ENCODE results near the gene TMEFF2. TPM values are rescaled to one million over a fixed set of nuclear protein-coding genes. Genes with fewer than 3 reads are reported as not detected.

TMEFF2 gene, protein sequence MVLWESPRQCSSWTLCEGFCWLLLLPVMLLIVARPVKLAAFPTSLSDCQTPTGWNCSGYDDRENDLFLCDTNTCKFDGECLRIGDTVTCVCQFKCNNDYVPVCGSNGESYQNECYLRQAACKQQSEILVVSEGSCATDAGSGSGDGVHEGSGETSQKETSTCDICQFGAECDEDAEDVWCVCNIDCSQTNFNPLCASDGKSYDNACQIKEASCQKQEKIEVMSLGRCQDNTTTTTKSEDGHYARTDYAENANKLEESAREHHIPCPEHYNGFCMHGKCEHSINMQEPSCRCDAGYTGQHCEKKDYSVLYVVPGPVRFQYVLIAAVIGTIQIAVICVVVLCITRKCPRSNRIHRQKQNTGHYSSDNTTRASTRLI
- 10 to 100 TPM in 2 of 4 donors, 1 to 10 TPM in 2; 6.9 to 23.2 (median 14.5) TPM for polyA plus RNA-seq (ENCODE audit: insufficient read length in 4 of 4)

DNA sequence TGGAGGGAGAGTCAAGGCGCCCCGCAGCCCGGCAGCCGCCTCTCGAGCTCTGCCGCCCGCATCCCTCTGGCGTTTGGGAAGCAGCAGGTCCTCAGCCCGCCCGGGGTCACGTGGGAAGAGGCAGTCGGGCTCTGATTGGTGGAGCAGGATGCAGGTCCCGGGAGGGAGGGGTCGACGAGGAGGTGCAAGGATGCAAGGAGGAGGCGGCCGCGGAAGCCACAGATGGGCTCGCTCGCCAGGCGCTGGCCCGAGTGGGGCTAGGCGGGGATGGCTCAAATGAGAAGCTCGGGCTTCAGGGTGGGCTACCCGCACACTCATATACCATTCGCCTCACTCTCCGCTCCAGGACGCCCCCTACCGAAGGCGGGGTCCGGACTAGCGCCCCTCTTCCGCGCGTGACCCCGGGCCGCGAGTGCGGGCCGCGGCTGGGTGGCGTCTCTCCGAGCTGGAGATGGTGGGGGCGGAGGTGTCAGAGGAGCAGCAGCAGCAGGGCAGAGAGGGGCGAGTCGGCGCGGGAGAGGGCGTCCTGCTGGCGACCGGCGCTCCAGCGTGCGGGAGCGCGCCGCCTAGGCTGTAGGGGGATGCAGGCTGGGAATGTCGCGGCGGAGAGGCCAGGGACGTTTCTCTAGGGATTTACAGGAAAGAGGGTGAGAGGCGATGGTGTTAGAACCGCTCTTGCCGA, at the start of gene TMEFF2:
TMEFF2 (minus strand) TSS at position 68 of the 682 bp plus-strand sequence. CDS start 409 bp downstream, outside the sequence.
- peak in 3 of 4 donors; percentile 34 to 65 (median 59) for DNase-seq (ENCODE audit: low read depth in 4 of 4, low spot score in 2 of 4)

DNA sequence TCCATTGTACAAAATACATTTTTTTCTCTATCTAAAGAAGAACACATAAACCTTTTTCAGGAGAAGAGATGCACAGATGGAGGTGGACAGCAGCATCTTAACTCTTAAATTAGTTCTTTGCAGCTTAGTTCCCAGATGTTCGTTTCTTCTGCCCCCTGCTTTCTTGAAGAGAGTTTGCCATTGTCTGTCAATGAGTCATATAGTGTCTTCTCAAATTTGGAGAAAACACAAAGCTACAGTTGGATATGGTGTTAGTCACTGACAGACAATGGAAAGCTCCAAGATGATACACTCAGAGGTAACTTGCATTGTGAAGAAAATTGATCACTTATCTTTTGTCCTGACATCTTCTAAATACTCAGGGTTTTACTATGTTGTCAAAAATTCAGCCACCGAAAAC, 48.8 kb upstream of the TMEFF2 start:
- no peak for DNase-seq (ENCODE audit: low read depth in 4 of 4, low spot score in 2 of 4)

DNA sequence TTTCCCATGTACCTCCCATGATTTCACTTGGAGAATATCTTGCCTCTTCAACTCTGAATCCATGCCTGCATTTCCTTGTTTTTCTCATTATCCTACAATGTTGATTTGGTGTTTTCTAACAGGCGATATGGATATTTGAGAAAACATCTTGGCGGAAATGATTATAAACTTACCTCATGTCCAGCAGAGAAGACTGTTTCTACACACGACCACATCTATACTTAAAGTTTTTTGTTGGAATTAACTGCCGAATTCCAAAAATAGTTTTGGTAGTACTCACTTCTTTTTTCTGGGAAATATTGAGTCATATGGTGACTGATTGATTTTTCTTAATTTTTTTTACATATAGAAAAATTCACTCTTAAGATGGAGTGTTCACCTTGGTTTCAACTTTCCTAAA, 41.4 kb upstream of the TMEFF2 start:
- DNase-seq (ENCODE audit: low read depth in 4 of 4, low spot score in 2 of 4), result no peak

DNA sequence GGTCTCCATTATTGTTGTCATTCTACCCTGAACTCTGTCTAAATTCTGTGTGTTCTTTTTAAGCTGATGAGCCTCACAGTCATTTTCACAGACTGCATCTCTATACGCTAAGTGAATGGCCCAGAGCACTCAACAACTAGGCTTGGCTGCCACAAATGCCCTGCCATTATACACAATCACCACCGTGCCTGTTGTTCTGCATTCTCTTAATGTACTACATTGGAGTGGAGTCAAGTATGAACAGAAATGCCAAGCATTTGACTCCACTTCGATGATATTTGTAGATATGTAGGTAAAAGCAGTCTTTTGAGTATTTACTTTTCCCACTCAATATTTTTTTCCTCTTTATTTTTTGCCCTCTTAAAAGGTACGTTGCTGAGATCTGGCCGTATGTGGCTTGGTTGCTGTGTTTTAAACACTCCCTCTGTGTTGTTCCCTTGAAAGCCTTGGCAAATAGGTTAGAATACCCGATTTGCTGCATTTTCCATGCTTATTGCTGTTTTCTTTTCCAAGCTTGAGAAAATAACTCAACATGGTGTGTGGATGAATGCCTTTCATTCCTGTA, 36.2 kb upstream of the TMEFF2 start:
- DNase-seq (ENCODE audit: low read depth in 4 of 4, low spot score in 2 of 4), result no peak

DNA sequence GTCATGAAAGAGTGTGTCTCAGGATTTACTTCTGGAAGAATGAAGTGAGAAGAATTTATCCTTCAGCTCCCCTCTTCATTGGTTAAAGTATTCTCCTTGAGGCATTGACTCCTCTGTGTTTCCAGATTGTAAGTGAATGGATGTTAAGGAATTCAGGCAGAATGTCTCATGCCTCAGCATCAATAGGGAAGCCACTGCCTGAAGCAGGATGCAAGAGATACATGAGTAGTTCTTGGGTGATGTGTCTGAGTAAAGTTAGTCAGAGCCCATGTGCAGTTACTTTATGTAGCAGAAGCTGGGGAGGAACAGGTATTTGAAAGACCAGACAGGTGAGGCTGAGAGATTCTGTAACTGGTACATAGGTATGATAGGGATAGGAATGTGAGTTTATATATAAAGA, 34.0 kb upstream of the TMEFF2 start:
- DNase-seq (ENCODE audit: low read depth in 4 of 4, low spot score in 2 of 4), result no peak

DNA sequence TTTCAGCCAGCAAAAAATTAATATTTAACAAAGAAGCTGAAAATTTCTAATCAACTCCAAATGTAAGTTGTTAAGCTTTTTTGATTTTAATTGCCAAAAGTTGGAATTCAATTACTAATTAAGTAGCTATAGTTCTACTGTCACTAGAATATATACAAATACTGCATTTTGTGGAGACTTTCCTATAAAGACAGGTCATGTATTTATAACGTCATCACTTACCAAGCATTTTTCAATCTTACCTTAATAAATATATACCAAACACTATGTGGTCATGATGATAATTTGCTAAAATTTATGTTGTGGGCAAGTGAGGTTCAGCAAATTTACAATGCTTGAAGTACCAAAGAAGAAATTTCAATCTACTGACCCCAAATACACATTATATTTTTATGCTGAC, 24.2 kb upstream of the TMEFF2 start:
- no peak for DNase-seq (ENCODE audit: low read depth in 4 of 4, low spot score in 2 of 4)

DNA sequence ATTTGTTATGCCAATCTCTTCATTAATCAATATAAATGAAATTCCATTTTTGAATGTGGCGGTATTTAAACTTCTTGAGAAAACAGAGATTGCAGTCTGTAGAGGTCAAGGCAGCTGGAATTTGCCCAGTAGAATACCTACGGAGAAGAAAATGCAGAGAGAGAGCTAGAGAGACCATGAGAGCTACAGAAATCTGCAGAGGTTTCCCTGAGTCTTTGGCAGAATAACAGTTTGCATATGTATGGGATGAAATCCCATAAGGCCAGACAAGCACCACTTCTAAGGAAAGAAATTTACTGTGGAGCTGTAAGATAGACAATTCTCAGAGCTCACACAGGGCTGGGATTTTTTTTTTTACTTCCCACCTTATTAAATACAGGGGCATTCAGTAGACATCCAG, 23.6 kb upstream of the TMEFF2 start:
- DNase-seq (ENCODE audit: low read depth in 4 of 4, low spot score in 2 of 4), result no peak

DNA sequence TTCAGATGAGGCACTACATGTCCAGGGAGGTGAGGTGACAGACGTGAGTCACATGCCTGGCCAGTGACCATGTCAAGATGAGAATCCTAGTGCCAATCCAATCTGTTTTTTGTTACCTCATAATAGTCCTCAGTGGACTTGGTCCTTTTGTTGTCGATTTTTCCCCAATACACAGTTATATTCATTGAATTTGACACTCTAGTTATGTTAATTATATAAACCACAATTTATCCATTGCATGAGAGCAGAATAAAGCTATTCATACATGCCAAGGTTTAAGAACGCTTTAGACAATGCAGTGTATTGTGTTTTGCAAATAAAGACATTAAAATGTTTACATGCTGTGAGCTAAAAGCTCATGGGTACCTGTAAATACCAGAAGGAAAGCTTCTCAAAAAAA, 21.6 kb upstream of the TMEFF2 start:
- DNase-seq (ENCODE audit: low read depth in 4 of 4, low spot score in 2 of 4), result no peak

DNA sequence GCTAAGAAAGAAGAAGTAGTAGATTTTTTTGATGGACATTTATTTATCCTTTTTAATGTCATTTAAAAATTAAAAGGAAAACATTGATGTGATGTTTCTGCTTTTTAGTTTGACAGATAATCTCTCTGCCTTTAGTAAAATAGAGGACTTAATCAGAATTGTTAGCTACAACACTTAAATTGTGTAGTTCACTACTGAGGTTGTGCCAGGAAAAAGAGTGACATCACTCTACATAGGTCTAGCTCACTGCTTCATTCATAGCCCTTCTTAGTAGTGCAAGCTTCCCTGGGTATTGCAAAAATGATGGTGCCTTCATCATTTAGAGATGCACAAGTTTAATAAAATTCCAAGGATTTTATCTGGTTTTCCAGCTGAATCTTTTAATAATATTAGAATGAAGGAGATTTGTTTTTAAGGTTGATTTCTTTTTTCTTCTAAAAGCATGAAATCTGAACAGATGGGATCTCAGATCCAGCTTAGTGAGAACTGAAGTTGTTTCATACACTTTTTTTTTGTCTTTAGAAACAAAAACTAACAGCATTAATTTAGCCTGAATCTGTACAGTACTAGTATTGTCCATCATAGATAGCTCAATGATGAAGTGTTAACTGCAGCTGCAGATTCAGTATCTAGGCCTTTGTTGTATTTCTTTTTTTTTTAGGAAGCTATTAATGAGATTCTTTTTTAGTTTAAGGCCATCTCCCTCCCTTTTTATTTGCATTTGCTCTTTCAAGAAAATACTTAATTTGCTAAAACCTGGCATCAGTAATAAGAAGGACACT, 20.6 kb upstream of the TMEFF2 start:
- no peak for DNase-seq (ENCODE audit: low read depth in 4 of 4, low spot score in 2 of 4)

DNA sequence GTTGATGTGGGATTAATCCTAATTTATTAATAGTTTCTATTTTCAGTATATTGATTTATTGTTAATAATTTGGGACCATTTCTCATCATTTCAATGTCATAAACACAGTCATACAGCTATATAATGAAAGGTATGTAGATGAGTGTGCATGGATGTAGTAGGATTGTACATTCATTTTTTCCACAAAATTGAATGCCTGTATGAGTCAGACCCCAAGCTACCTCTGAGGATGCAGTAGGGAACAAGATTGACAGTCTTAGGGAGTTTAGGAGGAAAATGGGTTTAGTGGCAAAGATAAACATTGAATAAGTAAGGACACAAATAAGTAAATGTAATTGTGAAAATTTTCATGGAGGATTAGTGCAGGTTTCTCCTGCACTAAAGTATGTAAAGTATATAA, 14.1 kb upstream of the TMEFF2 start:
- DNase-seq (ENCODE audit: low read depth in 4 of 4, low spot score in 2 of 4), result no peak

DNA sequence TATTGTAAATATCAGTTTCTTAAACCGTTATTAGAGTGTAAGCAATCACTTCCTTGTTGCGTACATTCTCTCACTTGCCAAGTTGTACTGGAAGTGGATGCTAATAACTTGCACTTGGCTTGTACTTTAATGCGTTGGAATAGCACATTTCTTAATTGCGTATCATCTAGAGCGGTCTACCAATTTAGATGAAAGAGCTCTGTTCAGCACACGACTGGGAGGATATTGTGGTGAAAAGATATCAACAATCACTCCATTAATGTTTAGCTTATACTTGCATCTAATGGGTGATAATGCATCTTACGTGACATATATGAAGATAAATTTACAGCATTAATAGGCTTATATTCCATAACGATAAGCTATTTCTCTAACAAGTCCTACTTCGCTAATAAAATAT, 11.7 kb upstream of the TMEFF2 start:
- DNase-seq (ENCODE audit: low read depth in 4 of 4, low spot score in 2 of 4), result no peak

DNA sequence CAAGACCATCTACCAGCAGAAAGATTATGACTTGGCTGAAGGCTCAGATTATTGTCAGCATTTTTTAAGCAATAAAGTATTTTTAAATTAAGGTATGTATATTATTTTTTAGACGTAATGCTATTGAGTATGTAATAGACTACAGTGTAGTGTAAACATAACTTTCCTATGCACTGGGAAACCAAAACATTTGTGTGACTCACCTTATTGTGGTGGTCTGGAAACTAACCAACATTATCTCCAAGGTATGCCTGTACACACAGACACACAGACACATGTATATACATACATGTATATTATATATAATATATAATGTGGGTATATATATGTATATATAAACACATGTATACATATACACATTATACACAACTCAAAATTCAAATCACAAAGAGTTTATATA, 9.1 kb upstream of the TMEFF2 start:
- no peak for DNase-seq (ENCODE audit: low read depth in 4 of 4, low spot score in 2 of 4)

DNA sequence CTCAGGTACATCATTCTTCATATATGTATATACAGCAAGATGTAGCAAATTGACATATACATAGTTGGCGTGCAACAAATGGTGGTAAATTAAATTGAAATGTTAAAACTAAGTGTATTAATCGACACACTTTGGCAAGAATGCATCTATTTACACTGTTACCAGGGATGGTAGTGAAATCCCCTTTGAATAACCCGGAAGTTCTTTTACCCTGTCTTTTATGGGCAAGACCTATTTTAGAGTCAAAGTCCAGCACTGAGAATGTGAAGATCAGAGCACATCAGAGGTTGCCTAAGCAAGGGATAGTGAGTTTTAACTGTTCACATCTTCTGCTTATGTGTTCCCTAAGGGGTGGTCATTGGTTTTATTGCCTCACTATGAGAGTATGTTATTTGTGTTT, 7.6 kb upstream of the TMEFF2 start:
- DNase-seq (ENCODE audit: low read depth in 4 of 4, low spot score in 2 of 4), result no peak

DNA sequence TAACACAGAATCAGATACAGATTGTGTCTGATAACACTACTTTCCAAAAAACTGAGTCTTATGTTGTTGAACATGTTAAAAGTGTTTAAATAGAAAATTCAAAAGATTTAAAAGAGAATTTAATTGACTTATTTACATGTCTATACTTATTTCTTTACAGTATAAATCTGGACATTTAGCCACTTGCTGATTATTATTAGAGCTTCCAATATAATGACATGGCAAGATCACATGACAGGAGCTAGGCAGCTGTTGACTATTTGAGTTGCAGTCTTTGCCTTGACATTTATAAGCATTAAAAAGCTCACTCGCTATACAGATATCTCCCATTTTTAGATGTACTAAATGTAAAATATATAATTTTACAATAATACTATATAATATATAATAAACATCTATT, 6.4 kb upstream of the TMEFF2 start:
- DNase-seq (ENCODE audit: low read depth in 4 of 4, low spot score in 2 of 4), result no peak

DNA sequence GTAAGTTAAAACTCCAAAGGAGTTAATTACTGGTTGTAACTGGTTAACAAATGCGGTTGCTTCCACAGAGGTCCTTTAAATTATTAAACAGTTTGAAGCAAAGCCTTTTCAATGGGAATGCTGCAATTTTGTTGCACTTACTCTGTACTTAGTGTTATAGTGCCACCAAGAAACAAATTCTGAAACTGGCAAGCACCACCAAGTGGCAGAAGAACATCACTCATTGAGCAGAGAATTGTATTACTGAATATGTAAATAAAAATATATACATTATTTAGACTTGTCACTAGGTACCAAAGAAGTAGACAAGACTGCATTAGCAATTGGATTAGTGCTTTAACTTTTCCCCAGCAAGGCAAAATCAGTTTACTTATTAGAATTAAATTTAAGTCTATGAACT, 2.6 kb upstream of the TMEFF2 start:
- no peak for DNase-seq (ENCODE audit: low read depth in 4 of 4, low spot score in 2 of 4)

DNA sequence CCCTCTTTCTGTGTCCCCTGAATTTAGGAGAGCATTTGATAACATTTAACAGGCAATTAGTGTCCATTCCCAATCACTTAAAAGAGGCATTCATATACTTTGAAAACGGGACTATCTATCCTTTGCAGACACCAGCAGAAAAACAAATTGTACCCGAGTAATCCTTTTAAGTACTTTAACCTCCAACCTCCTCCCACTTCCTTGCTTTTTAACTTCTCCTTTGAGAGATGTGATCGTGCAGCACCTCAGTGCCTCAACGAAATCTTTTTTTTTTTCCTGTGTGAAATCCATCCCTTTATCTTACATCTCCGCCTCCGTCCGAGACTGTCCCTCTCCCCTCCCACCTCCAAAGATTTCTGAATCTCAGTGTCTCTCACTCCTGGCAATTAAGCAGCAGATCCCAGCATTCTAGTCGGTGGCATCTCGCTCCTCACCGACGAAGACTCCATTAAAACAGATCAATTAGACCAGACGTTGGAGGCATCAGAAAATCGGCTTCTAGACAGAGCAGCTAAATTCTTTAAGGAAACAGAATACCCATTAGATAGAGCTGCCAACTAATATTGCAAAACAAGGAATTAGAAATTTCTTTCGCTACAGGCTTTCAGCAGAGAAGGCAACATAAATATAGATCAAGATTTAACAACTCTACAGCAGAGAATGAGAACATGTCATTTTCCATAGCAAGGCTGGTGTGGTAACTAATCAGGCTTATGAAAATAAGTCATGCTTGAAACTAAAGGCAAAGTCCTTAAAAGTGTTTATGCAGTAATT, 1.9 kb upstream of the TMEFF2 start:
- DNase-seq (ENCODE audit: low read depth in 4 of 4, low spot score in 2 of 4), result peak in 1 of 4 donors; percentile 19

DNA sequence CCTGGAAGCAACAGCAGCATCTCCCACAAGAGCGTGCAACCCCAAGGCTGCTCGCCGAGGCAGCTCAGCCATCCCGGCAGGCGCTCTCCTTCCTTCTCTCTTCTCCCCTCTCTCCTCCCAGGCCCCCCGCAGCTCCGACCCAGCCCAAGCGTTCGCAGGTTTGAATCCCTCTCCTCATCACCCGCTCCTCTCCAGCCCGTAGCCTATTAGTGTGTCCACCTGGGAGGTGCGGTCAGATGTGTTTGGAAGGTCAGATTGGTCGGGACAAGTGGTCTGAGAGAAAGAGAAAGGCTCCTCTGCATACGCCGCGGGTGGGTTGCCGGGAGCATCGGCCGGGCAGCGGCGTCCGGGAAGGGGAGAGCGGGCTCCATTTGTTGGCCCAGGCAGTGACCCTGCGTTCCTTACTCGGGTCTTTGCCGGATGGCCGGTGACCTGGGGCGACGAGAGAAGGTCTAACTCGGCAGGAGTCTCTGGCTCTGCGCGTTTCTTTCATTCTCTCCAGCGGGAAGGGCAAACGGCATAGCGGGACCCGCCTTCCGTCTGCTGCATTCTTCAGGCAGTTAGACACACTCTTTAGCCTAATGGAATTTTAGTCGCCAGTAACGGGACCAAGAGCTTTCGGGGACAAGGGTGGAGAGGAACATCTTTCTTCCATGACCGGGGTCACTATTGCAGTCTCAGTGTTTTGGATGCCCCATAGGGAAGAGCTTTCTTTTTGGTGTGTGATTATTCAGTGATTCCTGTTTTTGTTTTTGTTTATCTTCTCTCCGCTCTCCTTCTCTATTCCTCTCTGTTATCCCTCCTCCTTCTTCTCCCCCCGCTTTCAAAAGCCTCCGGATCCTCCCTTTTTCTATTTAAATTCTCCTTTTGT, 1.1 kb upstream of the TMEFF2 start:
- DNase-seq (ENCODE audit: low read depth in 4 of 4, low spot score in 2 of 4), result peak in 3 of 4 donors; percentile 24 to 41 (median 31)

DNA sequence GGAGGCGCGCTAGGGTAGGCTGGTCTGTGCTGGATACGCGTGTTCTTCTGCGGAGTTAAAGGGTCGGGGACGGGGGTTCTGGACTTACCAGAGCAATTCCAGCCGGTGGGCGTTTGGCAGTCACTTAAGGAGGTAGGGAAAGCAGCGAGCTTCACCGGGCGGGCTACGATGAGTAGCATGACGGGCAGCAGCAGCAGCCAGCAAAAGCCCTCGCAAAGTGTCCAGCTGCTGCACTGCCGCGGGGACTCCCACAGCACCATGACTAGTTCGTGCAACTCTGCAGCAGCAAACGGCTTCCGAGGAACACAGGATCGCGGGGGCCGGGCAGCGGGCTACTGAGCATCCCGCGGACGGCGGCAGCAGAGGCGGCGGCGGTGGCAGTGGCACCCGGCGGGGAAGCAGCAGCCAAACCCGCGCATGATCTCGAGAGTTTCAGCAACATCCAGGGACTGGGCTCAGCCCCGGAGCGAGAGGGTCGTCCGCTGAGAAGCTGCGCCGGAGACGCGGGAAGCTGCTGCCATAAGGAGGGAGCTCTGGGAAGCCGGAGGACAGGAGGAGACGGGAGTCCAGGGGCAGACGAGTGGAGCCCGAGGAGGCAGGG, 368 bp downstream of the TMEFF2 start:
- DNase-seq (ENCODE audit: low read depth in 4 of 4, low spot score in 2 of 4), result peak in 3 of 4 donors; percentile 13 to 27 (median 14)

DNA sequence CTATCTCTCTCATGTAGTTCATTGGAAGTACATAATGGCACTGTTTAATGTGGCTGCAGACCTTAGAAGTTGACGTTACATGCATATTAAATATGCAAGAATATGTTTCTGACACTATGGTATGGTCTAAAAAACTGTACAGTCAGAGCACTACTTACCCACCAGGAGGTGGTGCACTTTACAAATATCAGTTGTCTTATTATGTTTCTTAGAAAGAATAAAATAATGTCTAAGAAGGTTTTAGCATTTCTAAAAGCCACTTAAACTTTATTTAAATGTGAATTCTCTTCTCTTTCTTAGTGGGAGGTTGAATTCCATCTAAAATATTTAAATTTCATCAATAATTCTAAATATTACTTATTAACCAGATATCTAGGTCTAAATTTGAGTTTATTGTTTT, 4.3 kb downstream of the TMEFF2 start:
- DNase-seq (ENCODE audit: low read depth in 4 of 4, low spot score in 2 of 4), result peak in 1 of 4 donors; percentile 16

Measured in left renal cortex interstitium (tissue), 4 donors.